B cell (primary cell): Measurements from ENCODE around the gene CCDC88C. TPM values are rescaled to one million over a fixed set of nuclear protein-coding genes. Genes with fewer than 3 reads are reported as not detected.

Source experiments
- ATAC-seq: fragments of 200-7000 bp; cut with Tn5 transposase; one replicate; pipeline ENCODE4 v1.10.0; 2021; ENCODE audit warnings: low read depth, mild to moderate bottlenecking, moderate number of reproducible peaks, moderate library complexity
- CTCF ChIA-PET: fragments of 350-600 bp; sonication (Branson Sonifier 250); formaldehyde crosslinking; loops from one replicate; lab custom pipeline; 2021; ENCODE audit warnings: antibody characterized with exemption, inconsistent platforms; lab: Charles Lee
- POLR2A ChIA-PET: fragments of 350-600 bp; sonication (Branson Sonifier 250); formaldehyde crosslinking; loops from one replicate; lab custom pipeline; 2021; ENCODE audit warnings: antibody characterized with exemption; lab: Charles Lee
- DNase-seq: peaks from one replicate; pipeline ENCODE4 v3.0.0; 2013
- H2AFZ ChIP-seq: 2 replicates; pipeline ENCODE4 v1.6.1; 2012; ENCODE audit warnings: mild to moderate bottlenecking, low read depth, low read length; ENCODE audit not compliant: insufficient read depth, poor library complexity, severe bottlenecking
- H3K27ac ChIP-seq, 2 donors: 1 replicate in 1 of 2; 2 replicates in 1 of 2; pipeline ENCODE4 v1.5.1; 2012 to 2013; ENCODE audit warnings: low read length in 2 of 2, mild to moderate bottlenecking in 2 of 2, moderate library complexity in 1 of 2
- H3K27me3 ChIP-seq, 4 experiments: fragments of 200-600 bp in 1 of 4; sonication (generic) in 1 of 4; replicated peaks in 1 of 4; 1 replicate in 2 of 4; 2 replicates in 2 of 4; pipeline versions ENCODE4 v1.6.1 to v1.7.0; 2013 to 2016; ENCODE audit warnings: low read length in 3 of 4, mild to moderate bottlenecking in 2 of 4, mixed read lengths in 1 of 4, moderate library complexity in 1 of 4; ENCODE audit not compliant: insufficient read depth in 4 of 4, control insufficient read depth in 3 of 4; ENCODE audit errors: control extremely low read depth in 1 of 4
- H3K36me3 ChIP-seq, 2 experiments: replicated peaks in 1 of 2; 1 replicate in 1 of 2; 2 replicates in 1 of 2; pipeline versions ENCODE4 v1.6.1 to v1.7.1; 2013; ENCODE audit warnings: low read length in 1 of 2; ENCODE audit not compliant: insufficient read depth in 2 of 2, control insufficient read depth in 1 of 2; ENCODE audit errors: control extremely low read depth in 1 of 2, extremely low read depth in 1 of 2
- H3K4me1 ChIP-seq, 2 donors: fragments of 200-600 bp in 1 of 2; sonication (generic) in 1 of 2; 1 replicate in 1 of 2; 2 replicates in 1 of 2; pipeline versions ENCODE4 v1.5.1 to v1.6.1; 2013 to 2017; ENCODE audit warnings: low read length in 2 of 2; ENCODE audit not compliant: control insufficient read depth in 2 of 2, insufficient read depth in 2 of 2
- H3K4me2 ChIP-seq: replicated peaks from 2 replicates; pipeline ENCODE3; 2012; ENCODE audit warnings: mild to moderate bottlenecking, low read depth, low read length; ENCODE audit not compliant: poor library complexity, severe bottlenecking
- H3K4me3 ChIP-seq, 5 experiments: fragments of 200-600 bp in 1 of 5; sonication (generic) in 1 of 5; 1 replicate in 3 of 5; 2 replicates in 2 of 5; pipeline versions ENCODE4 v1.5.1 to v1.7.0; 2011 to 2016; ENCODE audit warnings: low read length in 4 of 5, mild to moderate bottlenecking in 4 of 5, low read depth in 2 of 5, control low read depth in 1 of 5, moderate library complexity in 1 of 5; ENCODE audit not compliant: insufficient read depth in 1 of 5; ENCODE audit errors: control extremely low read depth in 1 of 5, extremely low read depth in 1 of 5
- H3K79me2 ChIP-seq: fragments of 200-600 bp; sonication (generic); one replicate; pipeline ENCODE4 v1.6.0; 2016; ENCODE audit warnings: low read length; ENCODE audit not compliant: control insufficient read depth, insufficient read depth
- H3K9ac ChIP-seq: fragments of 200-600 bp; sonication (generic); 2 replicates; pipeline ENCODE4 v1.6.1; 2017; ENCODE audit warnings: mild to moderate bottlenecking, low read length, moderate library complexity
- H3K9me3 ChIP-seq, 3 donors: one replicate each; pipeline versions ENCODE4 v1.6.1 to v1.7.1; 2013; ENCODE audit warnings: low read length in 2 of 3; ENCODE audit not compliant: control insufficient read depth in 2 of 3, insufficient read depth in 1 of 3; ENCODE audit errors: control extremely low read depth in 1 of 3
- H4K20me1 ChIP-seq: 2 replicates; pipeline ENCODE4 v1.6.0; 2012; ENCODE audit warnings: mild to moderate bottlenecking, low read length; ENCODE audit not compliant: insufficient read depth, control insufficient read depth, poor library complexity, severe bottlenecking
- H3K27ac Mint-ChIP-seq: one replicate; pipeline ENCODE4 v1.8.0; 2021; ENCODE audit warnings: mixed read lengths
- H3K27me3 Mint-ChIP-seq: one replicate; pipeline ENCODE4 v1.8.0; 2021; ENCODE audit warnings: mixed read lengths
- H3K4me1 Mint-ChIP-seq: one replicate; pipeline ENCODE4 v1.8.0; 2021; ENCODE audit warnings: mixed read lengths
- H3K4me3 Mint-ChIP-seq: one replicate; pipeline ENCODE4 v1.8.0; 2021; ENCODE audit warnings: mixed read lengths
- H3K9me3 Mint-ChIP-seq: one replicate; pipeline ENCODE4 v1.8.0; 2022; ENCODE audit warnings: mixed read lengths; ENCODE audit not compliant: insufficient read depth
- CTCF ChIP-seq: fragments of 200-600 bp; IDR thresholded peaks from one replicate; pipeline ENCODE4 v1.8.0; 2022; ENCODE audit warnings: antibody characterized with exemption, mild to moderate bottlenecking
- EZH2 ChIP-seq: IDR thresholded peaks from 2 replicates; pipeline ENCODE4 v1.6.1; 2012; ENCODE audit warnings: borderline replicate concordance, low read depth, mild to moderate bottlenecking, moderate library complexity, low read length; ENCODE audit not compliant: insufficient read depth, poor library complexity, severe bottlenecking
- WGBS: methylation state at CpG from one replicate; pipeline ENCODE4 v1.1.5; 2013; ENCODE audit warnings: missing lambda C conversion rate; ENCODE audit not compliant: insufficient coverage; 5-methylcytosine and 5-hydroxymethylcytosine counted together
- intact Hi-C: fragments of 100-400 bp; cut with micrococcal nuclease; formaldehyde crosslinking; loops from one replicate; pipeline ENCODE4 v1.10.0; 2022
- polyA plus RNA-seq: library from polyadenylated mRNA; depleted of rRNA; stranded (reverse); fragments of >200 nt; gene quantifications from 2 replicates; pipeline ENCODE4 v1.2.3, GENCODE V29; 2012
- total RNA-seq, 2 donors: library from RNA; stranded (reverse); fragments of 120-200 nt in 1 of 2; gene quantifications; 1 replicate in 1 of 2; 2 replicates in 1 of 2; pipeline versions ENCODE4 v1.2.3 to v1.2.4, GENCODE V29; 2013 to 2022

The CCDC88C gene
- total and polyA plus RNA-seq, 2 donors (not counting 1 experiment from before 2014, with no cell fraction given): 98.7 to 181 TPM

GRCh38 chr14:91295851-91296796 is 121.5 kb downstream of the CCDC88C start:
- no peaks in the 10 kb centered on the region for H3K9me3 Mint-ChIP-seq
- TF ChIP-seq CTCF (no peak), EZH2 (no peak)
- CTCF ChIA-PET: interaction anchor here (1.2 to 2.2 kb wide), 3 partner anchors 11 to 119 kb away, joined by 3 to 8 read pairs (median 6); no protein-coding TSS in a partner anchor

GRCh38 chr14:91295276-91295845 is 122.3 kb downstream of the CCDC88C start:
- 97% methylated on average over 15 of the region's 17 CpGs for WGBS

More at GRCh38 chr14:91295851-91296796, 121.5 kb downstream of the CCDC88C start:
- ATAC-seq (no peak), DNase-seq (no peak)
- Histone ChIP-seq H4K20me1 (peaks cover 43% of the 10 kb centered on the region), H3K79me2 (peaks cover 47% of the 10 kb centered on the region), H3K36me3 (peaks cover 2 to 98% of the 10 kb centered on the region in 2 experiments), H3K27ac (no peak overlapping the region), H3K4me1 (no peaks in the 10 kb centered on the region), H3K9me3 (no peaks in the 10 kb centered on the region), H3K9ac (no peak overlapping the region), H3K4me3 (no peak overlapping the region), H2AFZ (no peak overlapping the region), H3K27me3 (no peaks in the 10 kb centered on the region), H3K4me2 (no peak overlapping the region)
- Mint-ChIP-seq H3K27ac (peak overlapping the region; percentile 7), H3K4me1 (no peaks in the 10 kb centered on the region), H3K27me3 (no peaks in the 10 kb centered on the region), H3K4me3 (no peak overlapping the region)
- intact Hi-C loops: no loop called here
- 98% methylated on average over 20 of the region's 23 CpGs for WGBS
- POLR2A ChIA-PET: interaction anchor here (0.5 kb wide), 1 partner anchor 50 kb away, joined by 3 read pairs; no protein-coding TSS in a partner anchor

More at GRCh38 chr14:91295276-91295845, 122.3 kb downstream of the CCDC88C start:
- H3K4me3 ChIP-seq: no peak overlapping the region
- intact Hi-C loops: no loop called here
- H3K9ac ChIP-seq: no peak overlapping the region
- no peak overlapping the region for H3K4me2 ChIP-seq
- ChIA-PET POLR2A (no interaction called here), CTCF (no interaction called here)
- no peaks in the 10 kb centered on the region for H3K27me3 ChIP-seq
- H3K4me1 ChIP-seq: no peaks in the 10 kb centered on the region
- DNase-seq (no peak), ATAC-seq (no peak)
- Mint-ChIP-seq H3K4me1 (no peaks in the 10 kb centered on the region), H3K27me3 (no peaks in the 10 kb centered on the region), H3K4me3 (no peak overlapping the region), H3K9me3 (no peaks in the 10 kb centered on the region), H3K27ac (no peak overlapping the region)
- no peak overlapping the region for H2AFZ ChIP-seq
- TF ChIP-seq CTCF (no peak), EZH2 (no peak)
- H3K36me3 ChIP-seq: peaks cover 2 to 98% of the 10 kb centered on the region in 2 experiments
- no peaks in the 10 kb centered on the region for H3K9me3 ChIP-seq
- peaks cover 43% of the 10 kb centered on the region for H4K20me1 ChIP-seq
- peaks cover 40% of the 10 kb centered on the region for H3K79me2 ChIP-seq
- no peak overlapping the region for H3K27ac ChIP-seq
